PFSK-1 (cell line): ENCODE data around the gene GSK3A.

Experiments used
- FOXP2 ChIP-seq: optimal IDR thresholded peaks from 2 replicates; pipeline ENCODE3; 2011; ENCODE audit warnings: borderline replicate concordance, control low read depth, inconsistent platforms; ENCODE audit not compliant: insufficient read depth; ENCODE audit errors: extremely low read length, extremely low read depth
- POLR2AphosphoS5 ChIP-seq: IDR thresholded peaks from 2 replicates; pipeline ENCODE4 v1.6.1; 2012; ENCODE audit warnings: low read depth, mild to moderate bottlenecking, control low read depth, low read length, moderate library complexity
- SIN3A ChIP-seq: IDR thresholded peaks from 2 replicates; pipeline ENCODE4 v1.6.1; 2012; ENCODE audit warnings: mild to moderate bottlenecking, low read length, moderate library complexity, borderline replicate concordance; ENCODE audit not compliant: insufficient read depth
- TAF1 ChIP-seq: IDR thresholded peaks from 2 replicates; pipeline ENCODE4 v1.6.1; 2012; ENCODE audit warnings: low read length, control low read depth, borderline replicate concordance; ENCODE audit not compliant: insufficient read depth
- TF ChIP-seq, protein P1 (sequence below), 2 experiments: IDR thresholded peaks; 2 replicates each; pipeline versions ENCODE4 v1.6.1 to v1.8.0; 2011 to 2012; ENCODE audit warnings: low read depth in 2 of 2, low read length in 2 of 2, control low read depth in 1 of 2, inconsistent platforms in 1 of 2, mild to moderate bottlenecking in 1 of 2, moderate library complexity in 1 of 2; ENCODE audit not compliant: insufficient read depth in 1 of 2

GSK3A gene

DNA sequence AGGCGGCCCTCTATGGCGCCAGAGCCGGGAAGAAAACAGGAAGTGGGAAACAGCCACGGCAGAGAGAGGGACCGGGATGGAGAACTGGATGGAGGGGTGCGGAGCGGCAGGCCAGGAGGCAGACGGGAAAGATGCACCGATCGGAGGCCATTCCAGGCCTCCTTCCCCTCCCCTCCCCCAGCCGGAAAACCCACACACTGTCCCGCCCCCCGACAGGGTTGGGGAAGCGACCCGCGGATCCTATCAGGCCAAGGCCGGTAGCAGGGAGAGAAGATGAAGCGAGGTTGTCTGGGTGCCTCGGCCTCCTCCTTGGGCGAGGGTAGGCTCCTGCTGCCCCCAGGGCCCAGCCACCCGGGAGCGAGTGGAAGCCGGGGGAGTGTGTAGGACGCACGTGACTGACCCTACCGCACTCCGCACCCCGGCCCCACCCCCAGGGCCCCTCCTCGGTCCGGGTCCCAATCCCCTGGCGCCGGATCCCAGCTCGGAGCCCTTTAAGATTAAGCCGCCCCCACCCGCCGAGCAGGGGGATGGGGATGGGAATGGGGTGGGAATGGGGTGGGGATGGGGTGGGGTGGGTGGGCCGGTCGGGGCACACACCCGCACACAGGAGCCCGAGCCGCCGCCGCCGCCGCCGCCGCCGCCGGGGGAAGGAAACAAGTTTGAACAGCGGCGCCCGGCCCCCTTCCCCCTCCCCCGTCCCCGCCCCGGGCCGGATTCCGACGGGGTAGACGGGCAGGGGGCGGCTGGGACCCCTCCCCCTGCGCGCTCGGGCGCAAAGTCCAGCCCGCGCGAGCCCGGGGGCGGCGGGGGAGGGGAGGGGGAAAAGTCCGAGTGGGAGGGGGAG is 11.1 kb upstream of the GSK3A start:
- TF ChIP-seq TAF1 (peak; percentile 82; the same call in 1 of the 2 replicates), FOXP2 (no peak), POLR2AphosphoS5 (peak; percentile 86), SIN3A (peak; percentile 83; the same call in 1 of the 2 replicates)
- TF ChIP-seq, protein P1, sequence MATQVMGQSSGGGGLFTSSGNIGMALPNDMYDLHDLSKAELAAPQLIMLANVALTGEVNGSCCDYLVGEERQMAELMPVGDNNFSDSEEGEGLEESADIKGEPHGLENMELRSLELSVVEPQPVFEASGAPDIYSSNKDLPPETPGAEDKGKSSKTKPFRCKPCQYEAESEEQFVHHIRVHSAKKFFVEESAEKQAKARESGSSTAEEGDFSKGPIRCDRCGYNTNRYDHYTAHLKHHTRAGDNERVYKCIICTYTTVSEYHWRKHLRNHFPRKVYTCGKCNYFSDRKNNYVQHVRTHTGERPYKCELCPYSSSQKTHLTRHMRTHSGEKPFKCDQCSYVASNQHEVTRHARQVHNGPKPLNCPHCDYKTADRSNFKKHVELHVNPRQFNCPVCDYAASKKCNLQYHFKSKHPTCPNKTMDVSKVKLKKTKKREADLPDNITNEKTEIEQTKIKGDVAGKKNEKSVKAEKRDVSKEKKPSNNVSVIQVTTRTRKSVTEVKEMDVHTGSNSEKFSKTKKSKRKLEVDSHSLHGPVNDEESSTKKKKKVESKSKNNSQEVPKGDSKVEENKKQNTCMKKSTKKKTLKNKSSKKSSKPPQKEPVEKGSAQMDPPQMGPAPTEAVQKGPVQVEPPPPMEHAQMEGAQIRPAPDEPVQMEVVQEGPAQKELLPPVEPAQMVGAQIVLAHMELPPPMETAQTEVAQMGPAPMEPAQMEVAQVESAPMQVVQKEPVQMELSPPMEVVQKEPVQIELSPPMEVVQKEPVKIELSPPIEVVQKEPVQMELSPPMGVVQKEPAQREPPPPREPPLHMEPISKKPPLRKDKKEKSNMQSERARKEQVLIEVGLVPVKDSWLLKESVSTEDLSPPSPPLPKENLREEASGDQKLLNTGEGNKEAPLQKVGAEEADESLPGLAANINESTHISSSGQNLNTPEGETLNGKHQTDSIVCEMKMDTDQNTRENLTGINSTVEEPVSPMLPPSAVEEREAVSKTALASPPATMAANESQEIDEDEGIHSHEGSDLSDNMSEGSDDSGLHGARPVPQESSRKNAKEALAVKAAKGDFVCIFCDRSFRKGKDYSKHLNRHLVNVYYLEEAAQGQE (IDR thresholded peaks at IDR 0.05; ENCODE audit: insufficient read depth in 1 of 2, low read depth in 2 of 2, low read length in 2 of 2), result peak in 1 of 2 experiments; percentile 63; a peak in 2 of 4 replicates

DNA sequence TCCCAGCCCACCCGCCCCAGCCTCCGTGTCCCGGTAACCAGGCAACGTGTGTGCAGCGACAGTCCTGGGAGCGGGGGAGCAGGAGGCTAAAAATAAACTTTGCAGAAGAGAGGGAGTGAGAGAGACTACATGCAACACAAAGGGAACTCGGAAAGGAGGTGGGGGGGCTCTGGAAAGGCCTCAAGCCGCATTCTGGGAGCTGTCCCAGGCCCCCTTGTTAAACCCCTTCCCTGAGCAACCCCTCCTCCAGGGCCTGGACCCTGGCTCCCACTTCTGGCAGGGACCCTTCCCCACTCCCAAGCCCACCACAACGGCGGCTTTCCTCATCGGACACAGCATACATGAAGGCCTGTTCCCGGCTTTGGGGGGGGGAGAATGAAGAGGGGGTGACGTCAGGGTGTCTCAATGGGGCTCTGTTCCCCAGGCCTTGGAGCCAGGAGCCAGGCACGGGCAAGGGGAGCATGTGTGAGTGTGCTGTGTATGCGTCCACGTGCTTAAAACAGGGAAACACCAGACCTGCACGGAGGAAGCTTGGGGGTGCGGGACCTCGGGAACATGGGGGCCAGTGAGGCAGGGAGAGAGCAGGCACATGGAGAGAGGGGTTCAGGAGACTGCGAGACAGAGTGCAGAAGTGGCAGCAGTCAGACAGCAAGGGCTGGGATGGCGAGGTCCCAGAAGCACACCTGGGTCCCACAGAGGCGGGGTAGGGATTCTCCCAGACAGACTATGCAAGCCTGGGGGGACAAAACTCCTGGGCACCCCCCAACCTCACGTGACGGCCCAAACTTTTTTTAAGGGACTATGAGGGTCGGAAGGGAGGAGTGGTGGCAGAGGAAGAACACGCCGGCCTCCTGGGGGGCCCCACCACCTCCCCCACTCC is 10.2 kb upstream of the GSK3A start:
- 0 out of 2 replicates have a peak, but pooled peaks have one; percentile 49 for TF ChIP-seq SIN3A
- no peak for TF ChIP-seq TAF1
- TF ChIP-seq FOXP2, result no peak

DNA sequence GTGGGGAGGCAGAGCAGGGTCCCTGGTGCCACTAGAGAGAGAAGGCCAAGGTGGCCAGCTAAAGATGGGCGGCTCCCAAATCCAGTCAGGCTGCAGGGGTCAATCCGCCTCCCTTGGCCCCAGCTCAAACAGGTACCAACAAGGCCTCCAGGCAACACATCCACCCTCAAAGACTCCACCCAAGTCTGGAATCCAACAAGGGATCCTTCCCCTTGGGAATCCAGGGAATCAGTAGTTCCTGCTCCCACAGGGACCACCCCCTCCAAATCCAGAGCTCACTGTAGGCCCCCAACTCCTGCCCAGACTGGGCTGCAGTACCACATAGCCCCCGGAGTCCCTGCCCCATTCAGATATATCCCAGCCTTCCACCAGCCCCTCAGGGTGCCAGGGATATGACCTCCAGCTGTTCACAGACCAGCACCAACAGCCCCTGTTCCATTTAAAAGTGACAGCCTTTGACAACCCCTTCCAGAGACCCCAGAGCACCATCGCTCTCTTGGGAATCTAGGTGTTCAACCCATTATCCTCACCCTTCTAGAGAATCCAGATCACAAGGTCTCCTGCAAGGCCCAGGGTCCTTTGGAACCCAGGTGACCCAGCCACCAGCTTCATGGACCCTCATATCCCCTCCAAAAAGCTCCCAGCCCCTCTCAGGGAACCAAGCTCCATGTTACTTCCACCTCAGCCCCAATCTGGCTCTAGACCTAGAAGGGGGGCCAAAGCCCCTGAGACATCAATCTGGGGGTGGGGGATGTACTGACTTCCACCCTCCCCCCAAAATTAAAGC is 9.4 kb upstream of the GSK3A start:
- no peak for TF ChIP-seq SIN3A
- TF ChIP-seq POLR2AphosphoS5, result no peak; the same call in 1 of the 2 replicates
- TF ChIP-seq, protein P1 (IDR thresholded peaks at IDR 0.05; ENCODE audit: insufficient read depth in 1 of 2, low read depth in 2 of 2, low read length in 2 of 2), result no peak
- no peak for TF ChIP-seq TAF1
- no peak for TF ChIP-seq FOXP2

DNA sequence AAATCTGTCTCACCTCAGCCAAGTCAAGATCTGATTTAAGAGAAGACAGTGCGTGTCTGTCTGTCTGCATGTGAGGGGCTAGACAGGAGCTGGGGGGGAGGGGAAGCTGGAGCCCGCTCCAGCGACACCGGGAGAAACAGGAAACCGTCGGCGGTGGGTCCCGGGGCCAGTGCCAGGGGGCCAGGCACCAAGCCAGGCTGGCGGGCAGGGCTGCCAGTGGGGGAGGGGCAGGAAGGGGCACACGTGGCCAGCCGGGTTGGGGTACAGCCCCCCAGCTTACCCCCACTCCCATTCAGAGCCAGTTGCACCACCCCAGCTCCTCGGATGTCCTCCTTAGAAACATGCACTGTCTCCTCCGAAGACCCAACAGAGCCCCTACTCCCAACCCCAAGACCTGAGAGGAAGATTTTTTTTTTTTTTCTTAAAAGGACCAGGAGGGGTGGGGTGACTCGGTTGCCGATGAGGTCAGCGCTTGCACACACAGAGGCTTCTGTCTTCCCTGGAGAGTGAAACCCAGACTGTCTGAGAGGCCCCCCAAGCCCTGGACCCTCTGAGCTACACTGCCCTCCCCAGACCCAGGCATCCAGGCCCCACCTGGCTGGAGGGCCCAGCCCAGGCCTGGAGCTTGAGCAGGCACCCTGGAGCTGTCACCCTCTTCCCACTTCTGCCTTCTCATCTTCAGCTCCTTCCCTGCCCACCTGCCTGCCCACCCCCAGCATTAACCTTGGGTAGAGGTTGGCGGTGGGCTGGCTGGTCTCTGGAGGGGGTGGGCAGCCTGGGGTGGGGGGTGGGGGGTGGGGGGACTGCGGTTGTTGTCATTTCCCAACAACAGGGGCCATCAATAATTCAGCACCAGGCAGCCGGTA is 8.5 kb upstream of the GSK3A start:
- TF ChIP-seq, protein P1 (IDR thresholded peaks at IDR 0.05; ENCODE audit: insufficient read depth in 1 of 2, low read depth in 2 of 2, low read length in 2 of 2), result 0 out of 4 replicates have a peak, but pooled peaks of 1 of the 2 experiments have one; percentile 24
- TF ChIP-seq TAF1 (no peak), POLR2AphosphoS5 (no peak; the same call in 1 of the 2 replicates), FOXP2 (no peak), SIN3A (0 out of 2 replicates have a peak, but pooled peaks have one; percentile 56)
